Breast epithelium (tissue), 4 donors: ENCODE measurements around the gene TPRG1. TPM values are rescaled to one million over a fixed set of nuclear protein-coding genes. Genes with fewer than 3 reads are reported as not detected.

Experiments
- DNase-seq, 2 donors: peaks; one replicate each; pipeline ENCODE4 v3.0.0-alpha.2; 2019; ENCODE audit warnings: low spot score in 2 of 2
- H3K27ac ChIP-seq, 2 donors: fragments of 200-600 bp; sonication (generic) in 1 of 2; one replicate each; pipeline ENCODE4 v1.5.1; 2016 to 2019; ENCODE audit warnings: mild to moderate bottlenecking in 1 of 2
- H3K27me3 ChIP-seq, 2 donors: fragments of 200-600 bp; sonication (generic) in 1 of 2; one replicate each; pipeline versions ENCODE4 v1.5.1 to v1.6.0; 2017 to 2019; ENCODE audit warnings: control low read depth in 1 of 2, mild to moderate bottlenecking in 1 of 2
- H3K36me3 ChIP-seq: fragments of 200-600 bp; one replicate; pipeline ENCODE4 v1.5.1; 2019
- H3K4me1 ChIP-seq, 2 donors: fragments of 200-600 bp; sonication (generic); one replicate each; pipeline ENCODE4 v1.5.1; 2016 to 2019; ENCODE audit warnings: control low read depth in 1 of 2
- H3K4me3 ChIP-seq, 3 donors: fragments of 200-600 bp; sonication (generic); 1 replicate in 2 of 3; 2 replicates in 1 of 3; pipeline ENCODE4 v1.5.1; 2016 to 2019; ENCODE audit warnings: mild to moderate bottlenecking in 3 of 3, moderate library complexity in 2 of 3
- H3K9me3 ChIP-seq, 2 donors: fragments of 200-600 bp; sonication (generic) in 1 of 2; one replicate each; pipeline ENCODE4 v1.5.1; 2016 to 2019; ENCODE audit warnings: control low read depth in 1 of 2
- CTCF ChIP-seq, 3 donors: fragments of 450-650 bp; IDR thresholded peaks; one replicate each; pipeline ENCODE4 v1.5.1; 2016 to 2017; ENCODE audit warnings: antibody characterized with exemption in 3 of 3, mild to moderate bottlenecking in 3 of 3, moderate library complexity in 3 of 3
- POLR2A ChIP-seq: fragments of 450-650 bp; IDR thresholded peaks from one replicate; pipeline ENCODE4 v1.6.1; 2016; ENCODE audit warnings: antibody characterized with exemption, mild to moderate bottlenecking, moderate library complexity
- POLR2AphosphoS5 ChIP-seq, 3 donors: sonication (generic); formaldehyde crosslinking; IDR thresholded peaks; one replicate each; pipeline ENCODE4 v1.6.1; 2017; ENCODE audit warnings: antibody characterized with exemption in 3 of 3
- intact Hi-C: fragments of 100-400 bp; cut with DNase I; formaldehyde crosslinking; loops from one replicate; pipeline ENCODE4 v1.15.1; 2023; ENCODE audit warnings: low total_unique reads
- total RNA-seq, 3 donors: library from RNA; depleted of rRNA; stranded (reverse); fragments of >200 nt; gene quantifications; one replicate each; pipeline ENCODE4 v1.1.0, GENCODE V29; 2016

TPRG1 gene
- total RNA-seq, 3 donors from 2014 or later, result 29.2 to 65.9 (median 31.9) TPM

GRCh38 chr3:189222927-189223636 is 51.3 kb downstream of the TPRG1 start:
- Histone ChIP-seq H3K4me3 (no peak overlapping the region), H3K4me1 (no peaks in the 10 kb centered on the region), H3K27me3 (no peaks in the 10 kb centered on the region), H3K36me3 (no peaks in the 10 kb centered on the region), H3K9me3 (no peaks in the 10 kb centered on the region), H3K27ac (no peak overlapping the region)
- no peak for TF ChIP-seq POLR2AphosphoS5 (IDR thresholded peaks at IDR 0.05)
- no peak for TF ChIP-seq CTCF (IDR thresholded peaks at IDR 0.05)
- no peak for TF ChIP-seq POLR2A
- intact Hi-C loops, result no loop called here
- no peak for DNase-seq

- H3K4me1 ChIP-seq, result no peaks in the 10 kb centered on the region
- H3K4me3 ChIP-seq, result no peak overlapping the region
- no peak for DNase-seq
- intact Hi-C loops, result no loop called here
- no peak for TF ChIP-seq POLR2A
- no peak for TF ChIP-seq POLR2AphosphoS5 (IDR thresholded peaks at IDR 0.05)
- no peak for TF ChIP-seq CTCF (IDR thresholded peaks at IDR 0.05)
- no peaks in the 10 kb centered on the region for H3K36me3 ChIP-seq
- H3K9me3 ChIP-seq, result no peaks in the 10 kb centered on the region
- H3K27ac ChIP-seq, result no peak overlapping the region
- no peaks in the 10 kb centered on the region for H3K27me3 ChIP-seq
Measured at GRCh38 chr3:189225431-189225830, 53.7 kb downstream of the TPRG1 start.

- intact Hi-C loops, result no loop called here
- Histone ChIP-seq H3K4me3 (no peak overlapping the region), H3K4me1 (no peaks in the 10 kb centered on the region), H3K9me3 (no peaks in the 10 kb centered on the region), H3K36me3 (no peaks in the 10 kb centered on the region), H3K27ac (no peak overlapping the region), H3K27me3 (no peaks in the 10 kb centered on the region)
- no peak for TF ChIP-seq POLR2A
- no peak for TF ChIP-seq POLR2AphosphoS5 (IDR thresholded peaks at IDR 0.05)
- no peak for TF ChIP-seq CTCF (IDR thresholded peaks at IDR 0.05)
- DNase-seq, result no peak
Measured at GRCh38 chr3:189227249-189227648, 55.5 kb downstream of the TPRG1 start.

- no peak overlapping the region for H3K4me3 ChIP-seq
- TF ChIP-seq POLR2A (no peak), CTCF (IDR thresholded peaks at IDR 0.05) (no peak), POLR2AphosphoS5 (IDR thresholded peaks at IDR 0.05) (no peak)
- H3K27ac ChIP-seq, result no peak overlapping the region
- no peaks in the 10 kb centered on the region for H3K9me3 ChIP-seq
- H3K36me3 ChIP-seq, result no peaks in the 10 kb centered on the region
- H3K27me3 ChIP-seq, result no peaks in the 10 kb centered on the region
- no peaks in the 10 kb centered on the region for H3K4me1 ChIP-seq
- no peak for DNase-seq
- intact Hi-C loops, result no loop called here
Measured at GRCh38 chr3:189229196-189229828, 57.5 kb downstream of the TPRG1 start.

GRCh38 chr3:189232790-189233189 is 61.0 kb downstream of the TPRG1 start:
- no peak for DNase-seq
- Histone ChIP-seq H3K4me3 (no peak overlapping the region), H3K27ac (no peak overlapping the region), H3K4me1 (no peaks in the 10 kb centered on the region), H3K27me3 (no peaks in the 10 kb centered on the region), H3K9me3 (no peaks in the 10 kb centered on the region), H3K36me3 (no peaks in the 10 kb centered on the region)
- TF ChIP-seq POLR2AphosphoS5 (IDR thresholded peaks at IDR 0.05) (no peak), CTCF (IDR thresholded peaks at IDR 0.05) (no peak), POLR2A (no peak)
- intact Hi-C loops, result no loop called here
